GM18517 (cell line): ENCODE results near the gene CDCP1.

Experiments used
- ATAC-seq: cut with Tn5 transposase; IDR thresholded peaks from one replicate; pipeline ENCODE4 v1.9.1; 2021; ENCODE audit warnings: mild to moderate bottlenecking, moderate library complexity; ENCODE audit not compliant: unreplicated experiment

The CDCP1 gene

GRCh38 chr3:45139372-45140140 lies 6.6 kb downstream of the CDCP1 start:
- ATAC-seq, result no peak

- ATAC-seq, result no peak
Observed at GRCh38 chr3:45137656-45138181, 8.5 kb downstream of the CDCP1 start.

GRCh38 chr3:45135959-45136358 lies 10.2 kb downstream of the CDCP1 start:
- ATAC-seq, result no peak

- ATAC-seq, result no peak
Observed at GRCh38 chr3:45134758-45135521, 11.2 kb downstream of the CDCP1 start.

- ATAC-seq, result no peak
Observed at GRCh38 chr3:45132568-45133211, 13.5 kb downstream of the CDCP1 start.

GRCh38 chr3:45131201-45131600 lies 15.0 kb downstream of the CDCP1 start:
- no peak for ATAC-seq

- ATAC-seq, result no peak
Observed at GRCh38 chr3:45130476-45130875, 15.7 kb downstream of the CDCP1 start.

- ATAC-seq, result no peak
Observed at GRCh38 chr3:45128950-45129349, 17.2 kb downstream of the CDCP1 start.

GRCh38 chr3:45127130-45127822 lies 18.9 kb downstream of the CDCP1 start:
- ATAC-seq, result no peak

- ATAC-seq, result no peak
Observed at GRCh38 chr3:45126730-45127129, 19.4 kb downstream of the CDCP1 start.

GRCh38 chr3:45125550-45126026 lies 20.6 kb downstream of the CDCP1 start:
- ATAC-seq, result no peak

- ATAC-seq, result no peak
Observed at GRCh38 chr3:45124956-45125355, 21.2 kb downstream of the CDCP1 start.

GRCh38 chr3:45124352-45124751 lies 21.8 kb downstream of the CDCP1 start:
- ATAC-seq, result no peak

GRCh38 chr3:45123581-45124269 lies 22.5 kb downstream of the CDCP1 start:
- no peak for ATAC-seq

- peak; percentile 77 for ATAC-seq
Observed at GRCh38 chr3:45123030-45123429, 23.1 kb downstream of the CDCP1 start.

GRCh38 chr3:45120359-45121158 lies 25.6 kb downstream of the CDCP1 start:
- ATAC-seq, result no peak

- no peak for ATAC-seq
Observed at GRCh38 chr3:45119824-45120358, 26.3 kb downstream of the CDCP1 start.

GRCh38 chr3:45119376-45119775 lies 26.8 kb downstream of the CDCP1 start:
- ATAC-seq, result no peak

- ATAC-seq, result no peak
Observed at GRCh38 chr3:45118615-45119071, 27.5 kb downstream of the CDCP1 start.
